CD4-positive, alpha-beta T cell treated with Interleukin-21 for 1 hour (primary cell): ENCODE results near the gene PTPRN2.

Experiments used
- DNase-seq: peaks from one replicate; pipeline ENCODE4 v3.0.0-alpha.2; 2020

PTPRN2 gene

GRCh38 chr7:158016180-158017097 lies 571.2 kb downstream of the PTPRN2 start:
- no peak for DNase-seq

- no peak for DNase-seq
Observed at GRCh38 chr7:158015403-158016179, 572.0 kb downstream of the PTPRN2 start.

GRCh38 chr7:158014976-158015375 lies 572.6 kb downstream of the PTPRN2 start:
- DNase-seq = no peak

GRCh38 chr7:158013085-158013668 lies 574.4 kb downstream of the PTPRN2 start:
- no peak for DNase-seq

DNA sequence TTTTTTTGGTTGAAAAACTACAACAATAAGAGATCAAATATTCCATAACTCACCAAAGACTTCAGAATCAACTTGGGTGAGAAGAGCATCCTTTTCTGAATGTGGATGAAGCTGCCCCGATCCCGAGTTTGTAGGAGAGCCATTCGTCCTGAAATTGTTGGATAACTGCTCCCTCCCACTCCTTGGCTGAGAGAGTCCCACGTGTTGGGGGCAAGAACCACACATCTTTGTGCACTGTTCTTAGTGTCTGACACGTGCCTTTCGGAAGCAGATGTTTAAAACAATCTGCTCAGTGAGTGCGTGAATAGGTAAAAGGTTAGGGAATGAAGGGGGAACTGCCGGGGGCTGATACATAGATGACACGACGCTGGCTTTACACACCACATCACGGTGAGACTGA lies 575.7 kb downstream of the PTPRN2 start:
- DNase-seq = no peak

DNA sequence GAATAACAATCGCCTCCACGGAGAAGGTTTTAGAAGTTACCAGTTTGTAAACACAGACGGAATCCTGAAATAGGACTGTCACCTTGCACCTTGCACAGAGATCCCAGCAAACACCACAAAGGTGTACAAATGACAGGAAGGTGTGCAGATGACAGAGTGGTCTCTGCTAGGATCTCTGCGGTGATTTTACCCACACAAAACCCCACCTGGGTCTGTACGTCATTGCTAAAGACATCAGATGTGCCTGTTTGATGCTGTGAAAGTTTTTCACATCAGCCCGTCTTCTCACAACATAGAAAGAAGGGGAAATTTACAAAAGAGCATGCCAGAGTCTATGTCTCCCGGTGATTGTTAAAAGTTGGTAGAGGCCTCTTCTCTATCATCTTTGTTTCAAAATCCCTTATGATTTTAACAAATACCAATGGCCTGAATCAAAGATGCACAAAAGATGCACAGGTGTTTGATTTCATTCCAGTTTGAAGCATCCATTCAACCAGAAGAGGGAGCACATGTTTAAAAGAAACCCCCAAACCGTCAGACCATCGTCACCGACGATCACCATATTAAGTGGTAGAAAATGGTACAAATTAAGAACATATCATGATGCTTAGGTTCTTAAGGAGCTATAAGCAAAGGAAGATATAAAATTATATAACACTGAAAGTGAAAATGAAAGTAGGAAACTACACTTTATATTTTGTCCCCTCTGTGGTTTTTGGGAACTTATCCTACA lies 576.5 kb downstream of the PTPRN2 start:
- no peak for DNase-seq

DNA sequence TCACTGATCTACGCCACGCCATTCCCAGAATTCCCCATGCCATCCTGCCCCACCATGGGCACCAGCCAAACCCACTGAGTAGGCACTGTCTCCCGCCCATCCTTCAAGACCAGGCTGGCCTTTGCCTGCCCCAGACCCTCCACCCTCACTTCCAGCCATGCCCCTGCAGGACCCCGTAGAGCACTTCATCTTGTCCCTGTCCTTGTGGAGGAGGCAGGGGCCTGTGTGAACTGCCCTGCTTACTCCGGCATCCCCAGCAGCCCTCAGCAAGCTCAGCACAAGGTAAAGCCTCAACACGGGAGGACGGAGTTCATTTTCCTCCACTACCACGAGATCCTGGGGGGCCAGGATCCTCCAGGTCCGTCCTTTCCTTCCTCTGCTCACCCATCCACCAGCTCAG lies 577.7 kb downstream of the PTPRN2 start:
- no peak for DNase-seq

DNA sequence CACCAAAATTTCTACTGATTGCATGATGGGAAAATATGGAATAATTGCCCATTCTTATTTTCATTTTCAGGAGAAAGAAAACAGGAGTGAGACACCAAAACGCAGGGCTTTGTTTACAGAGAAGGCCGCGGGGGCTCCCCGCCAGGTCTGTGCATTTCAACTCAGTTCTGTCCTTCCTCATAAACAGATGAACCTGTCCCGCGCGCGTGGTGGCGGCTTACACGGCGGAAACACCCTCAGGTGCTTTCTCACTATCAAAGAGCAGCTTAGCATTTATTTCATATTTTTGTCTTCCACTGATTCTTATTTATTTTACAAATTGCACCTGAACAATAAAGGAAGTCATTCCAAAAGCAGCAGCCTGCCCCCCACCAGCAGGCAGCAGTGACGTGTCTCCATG lies 579.4 kb downstream of the PTPRN2 start:
- DNase-seq = no peak

- no peak for DNase-seq
Observed at GRCh38 chr7:158007697-158008257, 579.8 kb downstream of the PTPRN2 start.

DNA sequence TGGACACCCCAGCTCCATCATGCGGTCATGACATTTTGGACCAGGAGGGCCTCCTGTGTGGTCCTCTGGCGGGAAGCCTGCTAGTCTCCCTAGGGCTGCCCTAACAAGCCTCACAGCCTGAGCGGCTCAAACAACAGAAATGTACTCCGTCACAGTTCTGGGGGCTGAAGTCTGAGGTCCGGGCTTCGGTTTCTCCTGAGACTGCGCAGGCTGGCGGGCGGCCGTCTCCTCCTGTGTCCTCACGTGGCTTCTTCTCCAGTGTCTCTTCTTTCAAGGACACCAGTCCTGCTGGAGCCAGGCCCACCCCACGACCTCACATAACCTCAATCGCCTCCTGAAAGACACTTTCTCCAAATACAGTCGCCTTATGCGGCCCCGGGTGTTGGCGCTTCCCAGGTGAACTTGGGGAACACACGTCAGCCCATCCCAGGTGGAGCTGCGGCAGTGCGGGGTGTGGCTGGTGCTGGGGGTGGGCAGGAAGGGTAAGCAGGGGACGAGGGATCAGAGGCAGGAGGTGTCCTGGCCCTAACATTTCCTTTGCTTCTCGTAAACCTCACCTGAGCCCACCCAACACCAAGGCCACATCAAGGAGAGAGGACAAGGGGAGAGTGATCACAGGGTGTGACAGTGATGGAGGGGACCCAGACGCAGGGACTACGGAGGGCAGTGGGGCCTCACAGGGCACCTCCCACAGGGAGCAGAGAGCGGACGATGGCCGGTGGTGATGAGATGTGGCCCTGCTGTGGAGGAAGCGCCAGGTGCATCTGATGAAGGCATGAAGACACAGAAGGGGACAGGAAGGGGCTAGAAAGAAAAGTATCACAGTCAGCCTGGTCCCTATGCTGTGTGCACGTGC lies 580.6 kb downstream of the PTPRN2 start:
- DNase-seq = no peak

- DNase-seq = no peak
Observed at GRCh38 chr7:158005531-158005930, 582.1 kb downstream of the PTPRN2 start.

DNA sequence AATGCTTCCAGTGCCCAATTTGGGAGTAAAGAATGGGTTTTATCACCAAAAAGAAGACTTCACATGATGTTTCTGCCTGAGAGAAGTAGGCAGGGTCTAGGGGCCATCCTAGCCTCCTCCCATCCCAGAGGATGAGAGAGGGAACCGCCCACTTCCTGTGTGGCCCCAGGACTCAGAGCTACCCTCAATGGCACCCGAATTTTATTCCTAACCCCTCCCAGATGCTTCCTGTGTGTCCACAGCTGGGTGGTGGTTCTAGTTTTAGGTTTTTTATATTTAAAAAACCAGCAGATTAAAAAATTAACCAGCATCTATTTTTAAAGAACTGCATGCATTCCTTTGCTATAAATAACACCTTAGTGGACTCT lies 583.5 kb downstream of the PTPRN2 start:
- DNase-seq = no peak

DNA sequence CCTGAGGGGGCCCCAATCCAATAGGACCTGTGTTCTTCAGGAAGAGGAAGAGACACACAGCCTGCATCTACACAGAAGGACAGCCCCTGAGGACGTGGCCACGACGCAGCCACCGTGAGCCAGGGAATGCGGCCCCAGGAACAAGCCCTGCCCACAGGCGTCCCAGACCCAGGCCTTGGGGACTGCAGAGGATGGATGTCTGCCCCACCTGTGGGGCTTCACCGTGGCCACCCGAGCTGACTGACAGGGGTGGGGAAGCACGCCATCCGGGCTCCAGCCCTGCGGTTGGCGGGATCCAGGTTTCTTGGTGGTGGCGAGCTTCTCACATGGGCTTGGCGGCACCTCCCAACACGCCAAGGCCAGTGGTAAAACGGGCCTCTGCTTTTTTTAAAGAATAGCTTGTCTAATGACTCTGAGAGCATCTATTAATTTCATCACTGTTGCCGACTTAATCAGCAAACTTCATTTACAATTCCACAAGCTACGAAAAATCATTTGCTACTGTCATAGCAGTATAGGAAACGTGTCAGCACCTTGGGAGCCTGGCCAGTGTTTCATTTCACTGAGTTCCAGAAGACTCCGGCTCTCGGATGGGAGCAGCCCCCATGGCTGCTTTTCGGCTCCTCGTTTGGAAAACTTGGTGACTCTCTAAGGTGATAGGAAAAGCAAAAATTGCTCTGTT lies 584.0 kb downstream of the PTPRN2 start:
- no peak for DNase-seq

- DNase-seq = no peak
Observed at GRCh38 chr7:158002486-158003080, 585.0 kb downstream of the PTPRN2 start.

DNA sequence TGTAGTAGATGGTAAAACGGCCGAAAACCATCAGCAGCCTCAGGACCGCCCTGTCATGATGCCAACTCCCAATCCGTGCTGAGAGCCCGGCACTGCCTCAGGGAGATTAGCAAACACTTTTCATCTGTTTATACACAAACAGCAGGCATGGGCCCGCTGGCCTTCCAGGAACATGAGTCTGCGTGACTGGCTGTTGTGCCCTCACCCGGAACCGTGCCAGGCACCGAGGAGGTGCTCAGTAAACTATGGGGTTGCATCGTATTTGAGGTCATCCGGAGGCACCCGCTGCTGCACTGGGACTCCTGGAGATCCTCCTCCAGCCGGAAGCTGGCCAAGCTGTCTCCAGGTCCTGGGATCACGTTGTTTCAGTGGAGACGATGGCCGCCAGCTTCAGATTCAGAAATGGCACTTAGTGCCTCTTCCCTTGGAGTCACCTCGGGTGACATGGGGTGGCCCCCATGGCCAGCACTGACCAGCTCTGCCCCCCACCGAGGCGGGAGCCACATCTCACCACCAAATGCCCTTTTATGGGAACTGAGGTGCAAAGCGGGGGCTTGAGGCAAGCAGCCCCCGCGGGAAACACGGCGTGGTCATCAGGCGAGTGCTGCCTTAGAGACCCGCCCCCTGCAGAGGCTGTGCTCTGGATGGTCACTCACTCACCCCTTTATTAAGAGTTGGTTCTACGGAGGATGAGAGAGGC lies 585.9 kb downstream of the PTPRN2 start:
- DNase-seq = no peak

GRCh38 chr7:158001003-158001402 lies 586.6 kb downstream of the PTPRN2 start:
- DNase-seq = no peak

DNA sequence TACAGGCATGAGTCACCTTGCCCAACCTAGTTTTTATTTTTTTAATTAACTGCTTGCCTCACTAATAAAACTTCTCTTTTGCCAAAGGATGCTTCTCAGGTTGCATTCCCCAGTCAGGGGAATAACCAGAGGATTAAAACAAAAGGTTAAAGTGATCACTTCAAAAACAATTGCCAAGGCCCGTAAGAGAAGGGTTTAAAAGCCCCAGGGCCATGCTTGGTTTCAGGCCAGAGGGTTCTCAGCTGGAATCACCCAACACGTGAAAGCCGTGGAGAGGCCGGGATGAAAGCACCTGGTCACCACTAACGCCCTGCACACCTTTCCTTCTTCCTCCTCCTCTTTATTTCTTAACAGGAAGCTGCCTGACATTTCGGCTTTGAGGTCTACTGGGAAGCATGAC lies 587.5 kb downstream of the PTPRN2 start:
- no peak for DNase-seq

- DNase-seq = no peak
Observed at GRCh38 chr7:157998884-157999552, 588.6 kb downstream of the PTPRN2 start.

GRCh38 chr7:157997471-157997870 lies 590.2 kb downstream of the PTPRN2 start:
- no peak for DNase-seq

GRCh38 chr7:157997080-157997440 lies 590.6 kb downstream of the PTPRN2 start:
- DNase-seq = no peak
